ENCODE measurements around the gene PLCL1. TPM values are rescaled to one million over a fixed set of nuclear protein-coding genes. Genes with fewer than 3 reads are reported as not detected.

The PLCL1 gene
- polyA plus RNA-seq, 1 of the 3 experiments (the other 2 are of a cell fraction), result 7.7 TPM

DNA sequence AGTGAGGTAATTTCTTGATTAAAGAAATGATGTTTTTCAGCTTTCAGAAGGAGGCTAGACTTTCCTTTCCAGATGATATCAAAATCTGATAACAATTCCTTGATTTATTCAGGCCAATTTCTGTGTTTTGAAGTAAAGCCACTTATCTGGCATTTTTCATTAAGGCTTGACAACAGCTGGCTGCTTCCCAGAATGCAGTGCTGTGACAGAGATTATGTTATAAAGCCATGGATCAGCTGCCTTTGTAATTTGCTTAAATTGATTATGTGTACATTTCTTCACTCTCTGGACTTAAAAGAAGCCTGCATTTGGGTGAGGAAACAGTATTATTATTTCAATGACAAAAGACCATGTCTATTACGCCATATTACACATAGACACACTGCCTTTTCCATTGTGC, 136.0 kb downstream of the PLCL1 start:
- H3F3A ChIP-seq (replicated peaks; ENCODE audit: insufficient read depth), result no peaks in the 10 kb centered on the region
- H3K4me2 ChIP-seq, result no peak overlapping the region
- H3K27me3 ChIP-seq (ENCODE audit: insufficient read depth), result no peaks in the 10 kb centered on the region
- peak; percentile 16 for DNase-seq
- peaks cover 0 to 6% of the 10 kb centered on the region in 2 experiments for H3K36me3 ChIP-seq (replicated peaks in 1 of 2; ENCODE audit: control insufficient read depth in 1 of 2, insufficient read depth in 2 of 2, low read length in 1 of 2)
- 78% methylated on average over 1 of the region's 1 CpG for WGBS (ENCODE audit: low lambda C conversion rate)
- H3K79me2 ChIP-seq (ENCODE audit: insufficient read depth), result peaks cover 22% of the 10 kb centered on the region
- H3K4me1 ChIP-seq (ENCODE audit: control insufficient read depth in 1 of 2, insufficient read depth in 2 of 2, low read depth in 1 of 2, low read length in 1 of 2), result no peaks in the 10 kb centered on the region; a peak in 1 of 4 replicates
- H3K9me3 ChIP-seq, result no peaks in the 10 kb centered on the region
- peaks cover 9% of the 10 kb centered on the region; the same call in 1 of the 2 replicates for H4K20me1 ChIP-seq (ENCODE audit: insufficient read depth)
- H3K27ac ChIP-seq (ENCODE audit: low read depth in 2 of 2, low read length in 1 of 2), result no peak overlapping the region
- no peak overlapping the region for H3K4me3 ChIP-seq (ENCODE audit: low read depth in 2 of 2, low read length in 1 of 2)
- H3K9me2 ChIP-seq, result no peaks in the 10 kb centered on the region; the same call in 1 of the 2 replicates
- TF ChIP-seq EZH2phosphoT487 (IDR thresholded peaks at IDR 0.05; ENCODE audit: borderline replicate concordance, low read depth) (no peak), GATA2 (CRISPR knock-in tag; IDR thresholded peaks at IDR 0.05) (peak; percentile 39; the same call in 1 of the 2 replicates), FOXJ3 (CRISPR knock-in tag; IDR thresholded peaks at IDR 0.05) (no peak), TCF12 (IDR thresholded peaks at IDR 0.05) (peak; percentile 65), RAD21 (IDR thresholded peaks at IDR 0.05; ENCODE audit: low read length) (no peak), MEF2A (IDR thresholded peaks at IDR 0.05; ENCODE audit: borderline replicate concordance, low read depth) (no peak), TEAD4 (IDR thresholded peaks at IDR 0.05; ENCODE audit: borderline replicate concordance, insufficient read depth) (no peak), NFIC (IDR thresholded peaks at IDR 0.05; ENCODE audit: borderline replicate concordance) (peak; percentile 11; the same call in 1 of the 2 replicates), FOSL2 (IDR thresholded peaks at IDR 0.05; ENCODE audit: borderline replicate concordance, low read depth) (no peak), SIN3A (IDR thresholded peaks at IDR 0.05; ENCODE audit: borderline replicate concordance, low read depth, low read length) (no peak), FOXM1 (IDR thresholded peaks at IDR 0.05; ENCODE audit: low read depth) (no peak), RCOR1 (IDR thresholded peaks at IDR 0.05; ENCODE audit: low read length) (peak; percentile 42; the same call in 1 of the 2 replicates), POLR2AphosphoS5 (IDR thresholded peaks at IDR 0.05; ENCODE audit: low read depth, low read length) (no peak), EP300 (IDR thresholded peaks at IDR 0.05; ENCODE audit: borderline replicate concordance in 1 of 2, low read depth in 1 of 2, low read length in 1 of 2) (0 out of 4 replicates have a peak, but pooled peaks have one; percentile 7 to 15), RXRA (IDR thresholded peaks at IDR 0.05; ENCODE audit: borderline replicate concordance, low read depth) (no peak), JUND (IDR thresholded peaks at IDR 0.05) (peak; percentile 6; the same call in 1 of the 2 replicates), ELF1 (IDR thresholded peaks at IDR 0.05) (no peak), NRF1 (IDR thresholded peaks at IDR 0.05; ENCODE audit: low read depth, low read length) (no peak), CHD2 (IDR thresholded peaks at IDR 0.05; ENCODE audit: low read length, partially characterized antibody) (no peak)
- TF ChIP-seq, protein P1, sequence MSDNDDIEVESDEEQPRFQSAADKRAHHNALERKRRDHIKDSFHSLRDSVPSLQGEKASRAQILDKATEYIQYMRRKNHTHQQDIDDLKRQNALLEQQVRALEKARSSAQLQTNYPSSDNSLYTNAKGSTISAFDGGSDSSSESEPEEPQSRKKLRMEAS (IDR thresholded peaks at IDR 0.05; ENCODE audit: low read depth), result no peak
- TF ChIP-seq, protein P2, sequence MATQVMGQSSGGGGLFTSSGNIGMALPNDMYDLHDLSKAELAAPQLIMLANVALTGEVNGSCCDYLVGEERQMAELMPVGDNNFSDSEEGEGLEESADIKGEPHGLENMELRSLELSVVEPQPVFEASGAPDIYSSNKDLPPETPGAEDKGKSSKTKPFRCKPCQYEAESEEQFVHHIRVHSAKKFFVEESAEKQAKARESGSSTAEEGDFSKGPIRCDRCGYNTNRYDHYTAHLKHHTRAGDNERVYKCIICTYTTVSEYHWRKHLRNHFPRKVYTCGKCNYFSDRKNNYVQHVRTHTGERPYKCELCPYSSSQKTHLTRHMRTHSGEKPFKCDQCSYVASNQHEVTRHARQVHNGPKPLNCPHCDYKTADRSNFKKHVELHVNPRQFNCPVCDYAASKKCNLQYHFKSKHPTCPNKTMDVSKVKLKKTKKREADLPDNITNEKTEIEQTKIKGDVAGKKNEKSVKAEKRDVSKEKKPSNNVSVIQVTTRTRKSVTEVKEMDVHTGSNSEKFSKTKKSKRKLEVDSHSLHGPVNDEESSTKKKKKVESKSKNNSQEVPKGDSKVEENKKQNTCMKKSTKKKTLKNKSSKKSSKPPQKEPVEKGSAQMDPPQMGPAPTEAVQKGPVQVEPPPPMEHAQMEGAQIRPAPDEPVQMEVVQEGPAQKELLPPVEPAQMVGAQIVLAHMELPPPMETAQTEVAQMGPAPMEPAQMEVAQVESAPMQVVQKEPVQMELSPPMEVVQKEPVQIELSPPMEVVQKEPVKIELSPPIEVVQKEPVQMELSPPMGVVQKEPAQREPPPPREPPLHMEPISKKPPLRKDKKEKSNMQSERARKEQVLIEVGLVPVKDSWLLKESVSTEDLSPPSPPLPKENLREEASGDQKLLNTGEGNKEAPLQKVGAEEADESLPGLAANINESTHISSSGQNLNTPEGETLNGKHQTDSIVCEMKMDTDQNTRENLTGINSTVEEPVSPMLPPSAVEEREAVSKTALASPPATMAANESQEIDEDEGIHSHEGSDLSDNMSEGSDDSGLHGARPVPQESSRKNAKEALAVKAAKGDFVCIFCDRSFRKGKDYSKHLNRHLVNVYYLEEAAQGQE (IDR thresholded peaks at IDR 0.05; ENCODE audit: low read depth, low read length), result no peak
- TF ChIP-seq, protein P3, sequence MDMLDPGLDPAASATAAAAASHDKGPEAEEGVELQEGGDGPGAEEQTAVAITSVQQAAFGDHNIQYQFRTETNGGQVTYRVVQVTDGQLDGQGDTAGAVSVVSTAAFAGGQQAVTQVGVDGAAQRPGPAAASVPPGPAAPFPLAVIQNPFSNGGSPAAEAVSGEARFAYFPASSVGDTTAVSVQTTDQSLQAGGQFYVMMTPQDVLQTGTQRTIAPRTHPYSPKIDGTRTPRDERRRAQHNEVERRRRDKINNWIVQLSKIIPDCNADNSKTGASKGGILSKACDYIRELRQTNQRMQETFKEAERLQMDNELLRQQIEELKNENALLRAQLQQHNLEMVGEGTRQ (IDR thresholded peaks at IDR 0.05; ENCODE audit: borderline replicate concordance, low read depth, low read length), result no peak
- TF ChIP-seq, protein P4, sequence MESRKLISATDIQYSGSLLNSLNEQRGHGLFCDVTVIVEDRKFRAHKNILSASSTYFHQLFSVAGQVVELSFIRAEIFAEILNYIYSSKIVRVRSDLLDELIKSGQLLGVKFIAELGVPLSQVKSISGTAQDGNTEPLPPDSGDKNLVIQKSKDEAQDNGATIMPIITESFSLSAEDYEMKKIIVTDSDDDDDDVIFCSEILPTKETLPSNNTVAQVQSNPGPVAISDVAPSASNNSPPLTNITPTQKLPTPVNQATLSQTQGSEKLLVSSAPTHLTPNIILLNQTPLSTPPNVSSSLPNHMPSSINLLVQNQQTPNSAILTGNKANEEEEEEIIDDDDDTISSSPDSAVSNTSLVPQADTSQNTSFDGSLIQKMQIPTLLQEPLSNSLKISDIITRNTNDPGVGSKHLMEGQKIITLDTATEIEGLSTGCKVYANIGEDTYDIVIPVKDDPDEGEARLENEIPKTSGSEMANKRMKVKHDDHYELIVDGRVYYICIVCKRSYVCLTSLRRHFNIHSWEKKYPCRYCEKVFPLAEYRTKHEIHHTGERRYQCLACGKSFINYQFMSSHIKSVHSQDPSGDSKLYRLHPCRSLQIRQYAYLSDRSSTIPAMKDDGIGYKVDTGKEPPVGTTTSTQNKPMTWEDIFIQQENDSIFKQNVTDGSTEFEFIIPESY (IDR thresholded peaks at IDR 0.05; ENCODE audit: borderline replicate concordance, low read depth), result no peak
- TF ChIP-seq, protein P5, sequence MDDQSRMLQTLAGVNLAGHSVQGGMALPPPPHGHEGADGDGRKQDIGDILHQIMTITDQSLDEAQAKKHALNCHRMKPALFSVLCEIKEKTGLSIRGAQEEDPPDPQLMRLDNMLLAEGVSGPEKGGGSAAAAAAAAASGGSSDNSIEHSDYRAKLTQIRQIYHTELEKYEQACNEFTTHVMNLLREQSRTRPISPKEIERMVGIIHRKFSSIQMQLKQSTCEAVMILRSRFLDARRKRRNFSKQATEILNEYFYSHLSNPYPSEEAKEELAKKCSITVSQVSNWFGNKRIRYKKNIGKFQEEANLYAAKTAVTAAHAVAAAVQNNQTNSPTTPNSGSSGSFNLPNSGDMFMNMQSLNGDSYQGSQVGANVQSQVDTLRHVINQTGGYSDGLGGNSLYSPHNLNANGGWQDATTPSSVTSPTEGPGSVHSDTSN (IDR thresholded peaks at IDR 0.05), result peak; percentile 56
- POLR2A ChIA-PET, result no interaction called here
- no peak overlapping the region for H3K9ac ChIP-seq
- CTCF ChIA-PET, result no interaction called here
- no peak overlapping the region for H2AFZ ChIP-seq (ENCODE audit: low read depth)

Measured in SK-N-SH (cell line).